Muscle layer of colon (tissue), 2 donors: ENCODE measurements around the gene MRPL9.

ENCODE experiments used
- H3K27ac ChIP-seq: one replicate; pipeline ENCODE4 v1.7.0; 2013; ENCODE audit warnings: low read depth, mild to moderate bottlenecking, low read length, moderate library complexity
- H3K27me3 ChIP-seq, 2 donors: one replicate each; pipeline ENCODE4 v1.7.0; 2013; ENCODE audit warnings: low read length in 2 of 2, mild to moderate bottlenecking in 2 of 2; ENCODE audit not compliant: insufficient read depth in 2 of 2, control insufficient read depth in 1 of 2
- H3K36me3 ChIP-seq: one replicate; pipeline ENCODE4 v1.7.0; 2013; ENCODE audit warnings: mild to moderate bottlenecking, low read length; ENCODE audit not compliant: insufficient read depth
- H3K4me1 ChIP-seq: one replicate; pipeline ENCODE4 v1.7.0; 2013; ENCODE audit warnings: mild to moderate bottlenecking, low read length; ENCODE audit not compliant: insufficient read depth
- H3K4me3 ChIP-seq, 2 donors: one replicate each; pipeline ENCODE4 v1.7.0; 2013; ENCODE audit warnings: low read length in 2 of 2, low read depth in 1 of 2, mild to moderate bottlenecking in 1 of 2, moderate library complexity in 1 of 2
- H3K9ac ChIP-seq: one replicate; pipeline ENCODE4 v1.7.0; 2013; ENCODE audit warnings: low read length
- H3K9me3 ChIP-seq: one replicate; pipeline ENCODE4 v1.7.0; 2013; ENCODE audit warnings: mild to moderate bottlenecking, low read length
- donor health status: abdominal sarcoma.
- donor health status: Adenocarcinoma of cecum.

MRPL9 gene

DNA sequence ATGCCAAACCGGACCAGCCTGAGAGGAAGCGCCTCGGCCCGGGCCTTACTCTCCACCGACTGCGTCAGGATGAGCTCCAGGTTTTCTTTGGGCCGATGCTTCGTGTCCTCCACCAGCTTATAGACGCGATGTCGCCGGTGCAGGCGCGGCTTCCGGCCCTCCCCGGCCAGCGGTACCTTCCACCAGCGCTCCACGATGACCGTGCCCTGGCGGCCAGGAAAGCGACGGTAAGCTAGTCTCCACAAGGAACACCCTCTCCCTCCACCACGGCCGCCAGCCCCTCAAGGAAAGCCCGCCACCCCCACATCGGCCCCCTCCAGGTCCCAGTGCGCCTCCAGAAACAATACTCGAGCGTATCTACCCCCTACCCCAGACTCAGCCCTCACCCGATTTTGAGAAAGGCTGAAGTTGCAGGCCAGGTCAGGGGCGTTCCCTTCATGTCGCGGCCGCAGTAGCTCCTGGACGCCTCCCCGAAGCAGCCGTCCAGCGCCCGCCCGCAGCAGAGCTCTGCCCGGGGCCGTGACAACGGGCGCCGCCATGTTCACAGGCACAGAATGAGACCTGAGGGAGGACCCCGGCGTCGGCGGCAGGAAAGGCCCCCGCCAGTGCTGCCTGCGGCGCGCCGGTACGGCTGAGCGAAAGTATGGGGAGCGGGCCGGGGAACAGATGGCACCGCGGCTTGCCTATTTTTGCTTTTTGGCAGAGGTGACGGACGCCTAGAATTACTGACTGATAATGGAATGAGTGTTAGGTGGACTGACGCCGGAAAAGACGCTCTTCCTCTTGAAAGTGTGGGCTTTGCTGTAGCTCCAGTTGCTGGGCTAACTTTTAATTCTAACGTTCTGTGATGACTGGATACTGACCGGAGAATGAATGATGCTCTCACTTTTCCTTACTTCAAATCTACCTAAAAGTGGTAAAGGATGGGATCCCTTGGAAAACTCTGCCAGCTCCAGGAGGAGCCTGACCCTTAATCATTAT, at the start of gene MRPL9:
Gene MRPL9, minus strand, starts transcription at position 556 of the 981 bp plus-strand sequence. Its CDS starts 17 bp downstream, at position 539.
- Histone ChIP-seq H3K9ac (peak within 1 kb of the TSS; percentile 89), H3K36me3 (peaks cover 19% of the 10 kb centered on the region), H3K27me3 (no peaks in the 10 kb centered on the region), H3K9me3 (no peaks in the 10 kb centered on the region), H3K4me1 (peaks cover 9% of the 10 kb centered on the region), H3K4me3 (peak within 1 kb of the TSS; percentile 35 to 89), H3K27ac (peak within 1 kb of the TSS; percentile 73)

- H3K27ac ChIP-seq = no peak overlapping the region
- H3K36me3 ChIP-seq = no peaks in the 10 kb centered on the region
Observed at GRCh38 chr1:151811181-151811580, 47.9 kb upstream of the MRPL9 start.

DNA sequence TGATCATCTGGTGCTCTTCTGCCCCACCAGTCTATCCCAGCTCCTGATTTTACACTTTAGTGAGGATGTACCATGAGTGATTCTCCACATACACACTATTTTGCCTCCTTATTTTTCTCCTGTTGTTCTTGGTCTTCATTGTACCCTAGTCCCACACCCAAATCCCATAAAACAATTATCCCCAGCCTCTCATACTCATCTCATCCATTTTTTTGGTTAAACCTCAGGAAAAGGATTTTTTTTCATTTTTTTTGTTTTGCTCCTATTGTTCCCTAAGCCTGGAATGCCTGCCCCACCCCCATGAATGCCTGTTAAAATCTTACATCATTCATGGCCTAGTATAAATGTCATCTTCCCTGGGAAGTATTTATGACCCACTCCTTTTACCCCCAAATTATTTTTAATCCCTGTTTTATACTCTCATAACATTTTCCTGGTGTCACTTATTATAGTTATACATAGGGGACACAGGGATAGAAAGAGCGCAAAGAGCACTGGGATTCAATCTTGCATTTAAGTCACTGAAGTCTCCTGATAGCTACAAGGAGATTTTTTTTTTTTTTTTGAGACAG, 46.8 kb upstream of the MRPL9 start:
- Histone ChIP-seq H3K27ac (no peak overlapping the region), H3K36me3 (no peaks in the 10 kb centered on the region), H3K9ac (no peak overlapping the region), H3K9me3 (no peaks in the 10 kb centered on the region), H3K27me3 (no peaks in the 10 kb centered on the region), H3K4me1 (no peaks in the 10 kb centered on the region), H3K4me3 (no peak overlapping the region)

More at GRCh38 chr1:151811181-151811580, 47.9 kb upstream of the MRPL9 start:
- H3K4me3 ChIP-seq = no peak overlapping the region
- H3K9me3 ChIP-seq = no peaks in the 10 kb centered on the region
- H3K9ac ChIP-seq = no peak overlapping the region
- H3K27me3 ChIP-seq = no peaks in the 10 kb centered on the region
- H3K4me1 ChIP-seq = no peaks in the 10 kb centered on the region

DNA sequence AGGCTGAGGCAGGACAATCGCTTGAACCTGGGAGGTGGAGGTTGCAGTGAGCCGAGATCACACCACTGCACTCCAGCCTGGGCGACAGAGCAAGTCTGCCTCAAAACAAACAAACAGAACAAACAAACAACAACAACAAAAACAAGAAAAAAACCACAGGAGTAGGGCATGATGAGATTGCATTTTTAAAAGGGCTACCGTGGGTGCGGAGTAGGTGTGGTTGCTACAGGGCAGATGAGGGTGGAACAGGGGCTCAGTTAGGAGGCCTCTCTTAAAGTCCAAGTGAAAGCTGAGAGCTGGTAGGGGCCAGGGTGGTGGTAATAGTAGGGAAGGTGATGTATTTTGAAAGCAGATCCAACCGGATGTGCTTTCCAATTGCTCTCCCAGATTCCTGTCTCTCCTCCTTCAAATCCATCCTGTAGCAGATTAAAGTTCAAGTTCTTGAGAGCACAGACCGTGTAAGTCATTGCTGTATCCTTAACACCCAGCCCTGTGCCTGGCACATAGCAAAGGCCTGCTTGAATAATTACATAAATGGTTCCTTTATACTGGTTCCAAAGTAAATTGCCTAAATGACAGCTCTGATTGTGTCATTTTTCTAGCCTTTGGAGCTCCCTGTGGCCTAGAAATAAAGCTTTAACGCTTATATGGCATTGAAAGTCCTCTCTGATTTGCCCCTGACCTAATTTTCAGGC, 46.1 kb upstream of the MRPL9 start:
- Histone ChIP-seq H3K4me1 (no peaks in the 10 kb centered on the region), H3K27ac (no peak overlapping the region), H3K4me3 (no peak overlapping the region), H3K9ac (no peak overlapping the region), H3K9me3 (no peaks in the 10 kb centered on the region), H3K27me3 (peaks cover 0 to 4% of the 10 kb centered on the region in 2 donors), H3K36me3 (no peaks in the 10 kb centered on the region)

DNA sequence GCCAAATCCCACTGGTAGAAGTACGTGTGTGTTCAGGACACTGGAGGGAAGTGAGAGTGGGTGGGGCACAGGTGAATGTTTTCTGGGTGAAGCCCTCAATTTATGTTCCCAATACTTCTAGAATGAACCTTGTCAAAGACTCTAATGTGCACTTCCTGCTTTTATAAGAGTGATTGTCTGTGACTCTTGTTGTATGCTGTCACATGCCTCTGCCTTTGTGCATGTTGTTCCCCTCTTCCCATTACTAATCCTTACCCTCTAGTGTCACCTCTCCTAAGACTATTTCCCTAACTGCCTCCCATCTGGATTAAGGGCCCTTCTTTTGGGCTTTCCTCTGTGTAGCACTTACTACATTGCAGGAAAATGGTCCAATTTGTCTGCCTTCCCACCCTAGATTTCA, 44.5 kb upstream of the MRPL9 start:
- no peak overlapping the region for H3K4me3 ChIP-seq
- peaks cover 0 to 4% of the 10 kb centered on the region in 2 donors for H3K27me3 ChIP-seq
- no peak overlapping the region for H3K9ac ChIP-seq
- H3K9me3 ChIP-seq = no peaks in the 10 kb centered on the region
- H3K4me1 ChIP-seq = no peaks in the 10 kb centered on the region
- no peaks in the 10 kb centered on the region for H3K36me3 ChIP-seq
- H3K27ac ChIP-seq = no peak overlapping the region

GRCh38 chr1:151807131-151807530, 43.8 kb upstream of the MRPL9 start:
- Histone ChIP-seq H3K4me1 (no peaks in the 10 kb centered on the region), H3K36me3 (no peaks in the 10 kb centered on the region), H3K9me3 (no peaks in the 10 kb centered on the region), H3K27ac (no peak overlapping the region), H3K9ac (no peak overlapping the region), H3K4me3 (no peak overlapping the region), H3K27me3 (peaks cover 0 to 4% of the 10 kb centered on the region in 2 donors)

- Histone ChIP-seq H3K36me3 (no peaks in the 10 kb centered on the region), H3K27ac (no peak overlapping the region), H3K4me1 (no peaks in the 10 kb centered on the region), H3K4me3 (no peak overlapping the region), H3K9me3 (no peaks in the 10 kb centered on the region), H3K27me3 (peaks cover 0 to 4% of the 10 kb centered on the region in 2 donors), H3K9ac (no peak overlapping the region)
Observed at GRCh38 chr1:151806170-151806569, 42.9 kb upstream of the MRPL9 start.

DNA sequence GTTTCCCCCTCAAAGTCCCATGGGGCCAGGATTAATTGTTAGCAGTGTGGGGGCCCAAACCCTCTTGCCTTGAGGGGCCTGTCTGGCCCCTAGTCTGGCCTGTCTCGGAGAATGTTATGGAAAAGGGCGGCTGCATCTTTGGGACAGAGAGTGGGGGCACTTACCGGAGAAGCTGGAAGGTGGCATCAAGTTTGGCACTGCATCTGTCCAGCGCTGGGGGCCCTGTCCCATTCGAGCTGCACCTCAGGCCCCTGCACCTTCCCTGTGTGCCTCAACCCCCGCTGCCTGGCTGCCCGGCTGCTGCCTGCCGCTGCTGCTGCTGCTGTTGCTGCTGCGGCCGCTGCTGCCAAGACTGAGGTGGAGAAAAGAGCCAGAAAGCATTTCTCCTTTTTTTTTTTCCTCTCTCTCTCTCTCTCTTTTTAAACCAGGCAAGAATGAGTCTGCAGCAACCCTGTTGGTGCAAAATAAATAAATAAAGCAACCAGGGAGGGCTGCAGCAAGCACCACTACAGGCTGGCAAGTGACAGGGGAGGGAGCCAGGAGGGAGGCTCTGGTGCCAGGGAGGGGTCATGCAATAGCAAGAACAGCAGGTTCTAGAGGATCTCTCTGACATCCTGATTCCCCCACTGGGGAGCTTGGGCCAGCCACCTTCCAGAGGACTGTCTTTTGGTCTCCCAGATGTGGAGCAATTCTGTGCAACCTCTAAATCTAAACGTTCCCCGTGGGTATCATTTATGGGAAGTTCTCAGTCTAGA, 41.9 kb upstream of the MRPL9 start, which contains the start of gene LINGO4:
Gene LINGO4, minus strand, starts transcription at position 354 of the 755 bp plus-strand sequence. CDS start 2,715 bp downstream, outside the sequence.
- H3K27me3 ChIP-seq = peaks cover 0 to 4% of the 10 kb centered on the region in 2 donors
- H3K4me3 ChIP-seq = no peak within 1 kb of the TSS
- no peak within 1 kb of the TSS for H3K27ac ChIP-seq
- H3K4me1 ChIP-seq = no peaks in the 10 kb centered on the region
- no peaks in the 10 kb centered on the region for H3K36me3 ChIP-seq
- H3K9me3 ChIP-seq = no peaks in the 10 kb centered on the region
- no peak within 1 kb of the TSS for H3K9ac ChIP-seq

DNA sequence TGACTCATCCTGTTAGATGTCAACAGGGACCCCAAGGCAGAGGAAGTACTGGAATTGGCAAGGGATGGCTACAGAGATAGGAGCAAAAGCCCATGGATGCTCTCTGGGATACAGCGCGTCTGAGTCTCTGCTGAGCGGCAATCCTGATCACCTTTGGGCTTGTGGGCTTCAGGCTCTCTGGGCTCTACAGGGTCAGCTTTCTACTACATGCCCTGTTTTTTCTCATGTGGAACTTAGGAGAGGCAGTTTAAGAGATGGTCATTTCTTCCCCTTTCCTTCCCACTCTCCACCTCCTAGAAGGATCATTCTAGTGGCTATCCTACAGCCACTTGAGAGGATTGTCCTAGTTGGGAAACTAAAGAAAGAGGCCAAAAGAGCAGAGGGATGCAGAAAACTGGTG, 40.6 kb upstream of the MRPL9 start:
- no peaks in the 10 kb centered on the region for H3K4me1 ChIP-seq
- H3K4me3 ChIP-seq = no peak overlapping the region
- H3K9ac ChIP-seq = no peak overlapping the region
- H3K36me3 ChIP-seq = no peaks in the 10 kb centered on the region
- peaks cover 0 to 4% of the 10 kb centered on the region in 2 donors for H3K27me3 ChIP-seq
- no peaks in the 10 kb centered on the region for H3K9me3 ChIP-seq
- no peak overlapping the region for H3K27ac ChIP-seq

DNA sequence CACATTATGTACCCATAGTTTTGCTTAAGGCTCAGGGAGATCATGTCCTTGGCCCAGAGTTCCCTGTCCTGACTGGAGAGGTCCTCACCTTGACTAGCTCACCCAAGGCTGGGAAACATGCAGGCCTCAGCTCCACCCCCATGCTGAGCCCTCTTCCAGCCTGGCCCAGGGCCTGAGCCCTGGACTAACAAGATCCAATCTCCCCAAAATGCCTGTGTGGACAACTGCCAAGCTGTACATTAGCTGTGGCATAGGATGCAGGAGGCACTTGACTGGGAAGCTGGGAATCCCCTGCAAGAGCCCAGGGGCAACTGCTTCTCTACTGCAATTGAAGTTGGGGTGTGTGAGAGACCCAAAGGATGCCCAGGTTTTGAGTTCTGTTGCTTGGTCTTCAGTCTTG, 39.9 kb upstream of the MRPL9 start:
- Histone ChIP-seq H3K27ac (no peak overlapping the region), H3K36me3 (no peaks in the 10 kb centered on the region), H3K4me3 (no peak overlapping the region), H3K9ac (no peak overlapping the region), H3K9me3 (no peaks in the 10 kb centered on the region), H3K27me3 (peaks cover 0 to 4% of the 10 kb centered on the region in 2 donors), H3K4me1 (no peaks in the 10 kb centered on the region)
